Lung (tissue), 12 donors: Measurements from ENCODE around the gene KIAA0040. TPM values are rescaled to one million over a fixed set of nuclear protein-coding genes. Genes with fewer than 3 reads are reported as not detected.

Source experiments
- ATAC-seq: fragments of 200-7000 bp; cut with Tn5 transposase; one replicate; pipeline ENCODE4 v1.9.1; 2020; ENCODE audit warnings: moderate number of reproducible peaks; ENCODE audit not compliant: insufficient read depth, low FRiP score
- DNase-seq, 3 donors: peaks; one replicate each; pipeline ENCODE4 v3.0.0-alpha.2; 2013 to 2017
- H3K27ac ChIP-seq, 2 donors: one replicate each; pipeline ENCODE4 v1.5.1; 2013; ENCODE audit warnings: mild to moderate bottlenecking in 2 of 2, moderate library complexity in 2 of 2, control low read depth in 1 of 2, inconsistent platforms in 1 of 2, low read depth in 1 of 2, low read length in 1 of 2
- H3K27me3 ChIP-seq, 3 donors: one replicate each; pipeline ENCODE4 v1.5.1; 2013; ENCODE audit warnings: low read length in 2 of 3; ENCODE audit not compliant: control insufficient read depth in 3 of 3, insufficient read depth in 3 of 3
- H3K36me3 ChIP-seq, 4 donors: one replicate each; pipeline ENCODE4 v1.5.1; 2013; ENCODE audit warnings: low read length in 4 of 4, mild to moderate bottlenecking in 1 of 4, moderate library complexity in 1 of 4; ENCODE audit not compliant: control insufficient read depth in 4 of 4, insufficient read depth in 4 of 4
- H3K4me1 ChIP-seq, 5 donors: one replicate each; pipeline ENCODE4 v1.5.1; 2013; ENCODE audit warnings: low read length in 5 of 5, mild to moderate bottlenecking in 2 of 5, moderate library complexity in 1 of 5; ENCODE audit not compliant: control insufficient read depth in 5 of 5, insufficient read depth in 5 of 5
- H3K4me3 ChIP-seq: one replicate; pipeline ENCODE4 v1.5.1; 2013; ENCODE audit warnings: mild to moderate bottlenecking, control low read depth, moderate library complexity
- H3K9ac ChIP-seq, 2 donors: one replicate each; pipeline ENCODE4 v1.5.1; 2013; ENCODE audit warnings: low read length in 2 of 2, control low read depth in 1 of 2; ENCODE audit not compliant: insufficient read depth in 1 of 2
- H3K9me3 ChIP-seq, 4 donors: one replicate each; pipeline ENCODE4 v1.5.1; 2013; ENCODE audit warnings: low read length in 3 of 4, mild to moderate bottlenecking in 1 of 4, moderate library complexity in 1 of 4; ENCODE audit not compliant: control insufficient read depth in 4 of 4, insufficient read depth in 3 of 4
- CTCF ChIP-seq: IDR thresholded peaks from 2 replicates; pipeline ENCODE4 v1.5.1; 2012; ENCODE audit warnings: mild to moderate bottlenecking; ENCODE audit errors: control extremely low read depth, extremely low read depth
- WGBS, 2 donors: extraction: QIAGEN DNeasy Blood & Tissue Kit; methylation state at CpG; one replicate each; pipeline ENCODE4 v1.1.7; 2013; 5-methylcytosine and 5-hydroxymethylcytosine counted together
- polyA plus RNA-seq, 2 donors: library from polyadenylated mRNA; stranded (reverse); fragments of 200-250 nt; gene quantifications; one replicate each; pipeline ENCODE4 v1.2.1, GENCODE V29; 2013
- total RNA-seq, 2 donors: library from RNA; depleted of rRNA in 1 of 2; stranded (reverse); fragments of >200 nt in 1 of 2; gene quantifications; one replicate each; pipeline ENCODE4 v1.2.1, GENCODE V29; 2014 to 2021
- donor health status: control.
- donor health status: control.
- donor health status: Bipolar disorder and iron deficiency.
- donor health status: healthy.
- donor health status: DM: yes; HTN: yes; CAD: no.

The KIAA0040 gene
- total and polyA plus RNA-seq, 4 donors, result 13.4 to 37.9 (median 29.5) TPM

- Histone ChIP-seq H3K9me3 (no peaks in the 10 kb centered on the region), H3K4me1 (peaks cover 0 to 61% (median 20%) of the 10 kb centered on the region in 5 donors), H3K27me3 (no peaks in the 10 kb centered on the region), H3K27ac (no peak overlapping the region), H3K4me3 (no peak overlapping the region), H3K36me3 (no peaks in the 10 kb centered on the region), H3K9ac (no peak overlapping the region)
- ATAC-seq (no peak), DNase-seq (no peak)
- WGBS, 2 donors, result 57 to 84% methylated on average over 1 of the region's 1 CpG
- no peak for TF ChIP-seq CTCF
Observed at GRCh38 chr1:175131095-175131494, 61.5 kb downstream of the KIAA0040 start.

- peaks cover 0 to 61% (median 20%) of the 10 kb centered on the region in 5 donors for H3K4me1 ChIP-seq
- H3K27me3 ChIP-seq, result no peaks in the 10 kb centered on the region
- DNase-seq (no peak), ATAC-seq (no peak)
- no peaks in the 10 kb centered on the region for H3K9me3 ChIP-seq
- no peak overlapping the region for H3K9ac ChIP-seq
- no peak overlapping the region for H3K27ac ChIP-seq
- H3K4me3 ChIP-seq, result no peak overlapping the region
- 69% methylated on average over 2 of the region's 2 CpGs for WGBS, 2 donors
- H3K36me3 ChIP-seq, result no peaks in the 10 kb centered on the region
- no peak for TF ChIP-seq CTCF
Observed at GRCh38 chr1:175130649-175131045, 61.9 kb downstream of the KIAA0040 start.

GRCh38 chr1:175129997-175130648 is 62.5 kb downstream of the KIAA0040 start:
- no peak for TF ChIP-seq CTCF
- Histone ChIP-seq H3K36me3 (no peaks in the 10 kb centered on the region), H3K9me3 (no peaks in the 10 kb centered on the region), H3K27ac (peak overlapping the region; percentile 4 to 54), H3K4me3 (no peak overlapping the region), H3K4me1 (peaks cover 0 to 65% (median 20%) of the 10 kb centered on the region in 5 donors), H3K27me3 (no peaks in the 10 kb centered on the region), H3K9ac (no peak overlapping the region)
- ATAC-seq, result no peak
- 57 to 64% methylated on average over 5 of the region's 5 CpGs for WGBS, 2 donors
- peak in 2 of 3 donors; percentile 49 for DNase-seq

- H3K9ac ChIP-seq, result no peak overlapping the region
- H3K27me3 ChIP-seq, result no peaks in the 10 kb centered on the region
- peaks cover 0 to 70% (median 20%) of the 10 kb centered on the region in 5 donors for H3K4me1 ChIP-seq
- no peak overlapping the region for H3K4me3 ChIP-seq
- WGBS, 2 donors, result 63 to 68% methylated on average over 2 of the region's 2 CpGs
- no peak for DNase-seq
- no peak for ATAC-seq
- TF ChIP-seq CTCF, result no peak
- no peaks in the 10 kb centered on the region for H3K36me3 ChIP-seq
- peak overlapping the region; percentile 4 to 54 for H3K27ac ChIP-seq
- no peaks in the 10 kb centered on the region for H3K9me3 ChIP-seq
Observed at GRCh38 chr1:175129644-175129996, 63.0 kb downstream of the KIAA0040 start.
